ENCODE data around the gene HSD17B1. TPM values are rescaled to one million over a fixed set of nuclear protein-coding genes. Genes with fewer than 3 reads are reported as not detected.

Gene HSD17B1
- total and polyA plus RNA-seq, 2 of the 13 experiments (the other 11 are each of a cell fraction or from before 2014, with no cell fraction given), result 0.54 to 0.93 TPM

- 0 out of 2 replicates have a peak, but pooled peaks have one; percentile 11 for TF ChIP-seq REXO4 (CRISPR knock-in tag; IDR thresholded peaks at IDR 0.05; ENCODE audit: borderline replicate concordance)
- peak; percentile 66 for TF ChIP-seq ZNF607 (CRISPR knock-in tag; IDR thresholded peaks at IDR 0.05; ENCODE audit: borderline replicate concordance)
- TF ChIP-seq RFX1 (IDR thresholded peaks at IDR 0.05), result no peak
- peak; percentile 95 for TF ChIP-seq REL (CRISPR knock-in tag; conservative IDR thresholded peaks at IDR 0.05)
- no peak for TF ChIP-seq SP1 (IDR thresholded peaks at IDR 0.05)
- peak; percentile 87 for TF ChIP-seq SP1 (CRISPR knock-in tag; IDR thresholded peaks at IDR 0.05)
- no peak; a peak in 1 of 4 replicates for TF ChIP-seq REST (IDR thresholded peaks at IDR 0.05; ENCODE audit: borderline replicate concordance in 1 of 2, low read depth in 1 of 2, low read length in 2 of 2)
- TF ChIP-seq ZFYVE20 (CRISPR knock-in tag; IDR thresholded peaks at IDR 0.05; ENCODE audit: borderline replicate concordance, low read depth), result no peak
- TF ChIP-seq THAP9 (CRISPR knock-in tag; IDR thresholded peaks at IDR 0.05; ENCODE audit: borderline replicate concordance), result peak; percentile 70; the same call in 1 of the 2 replicates
- peak; percentile 70; the same call in 1 of the 2 replicates for TF ChIP-seq ZNF580 (CRISPR knock-in tag; IDR thresholded peaks at IDR 0.05; ENCODE audit: borderline replicate concordance, low read depth)
- peak; percentile 32 for TF ChIP-seq PITX1 (CRISPR knock-in tag; IDR thresholded peaks at IDR 0.05)
- TF ChIP-seq MTERF4 (CRISPR knock-in tag; IDR thresholded peaks at IDR 0.05), result peak; percentile 94
- 0 out of 2 replicates have a peak, but pooled peaks have one; percentile 81 for TF ChIP-seq ZNF841 (CRISPR knock-in tag; IDR thresholded peaks at IDR 0.05; ENCODE audit: borderline replicate concordance)
- no peak for TF ChIP-seq SRSF4 (IDR thresholded peaks at IDR 0.05; ENCODE audit: low read depth, low read length, poor library complexity, severe bottlenecking)
- peak; percentile 65; the same call in 1 of the 2 replicates for TF ChIP-seq KLF11 (CRISPR knock-in tag; IDR thresholded peaks at IDR 0.05)
- TF ChIP-seq ERF (CRISPR knock-in tag; IDR thresholded peaks at IDR 0.05), result peak; percentile 98
- TF ChIP-seq DZIP1 (CRISPR knock-in tag; IDR thresholded peaks at IDR 0.05), result no peak; the same call in 1 of the 2 replicates
Observed at GRCh38 chr17:42554250-42555121, 1.8 kb downstream of the HSD17B1 start (continued).
